Right atrium auricular region (tissue), 2 donors: ENCODE measurements around the gene UQCR11. TPM values are rescaled to one million over a fixed set of nuclear protein-coding genes. Genes with fewer than 3 reads are reported as not detected.

Experiments
- DNase-seq: peaks from one replicate; pipeline ENCODE4 v3.0.0-alpha.2; 2019; ENCODE audit warnings: low spot score
- H3K27ac ChIP-seq, 2 donors: fragments of 200-600 bp; sonication (generic); 1 replicate in 1 of 2; 2 replicates in 1 of 2; pipeline ENCODE4 v1.5.1; 2016 to 2019
- H3K27me3 ChIP-seq, 2 donors: fragments of 200-600 bp; sonication (generic); one replicate each; pipeline versions ENCODE4 v1.5.1 to v1.6.0; 2017 to 2019
- H3K36me3 ChIP-seq: fragments of 200-600 bp; sonication (generic); one replicate; pipeline ENCODE4 v1.5.1; 2016
- H3K4me1 ChIP-seq, 2 donors: fragments of 200-600 bp; sonication (generic); one replicate each; pipeline versions ENCODE4 v1.5.1 to v1.6.0; 2017 to 2019
- H3K4me3 ChIP-seq, 2 donors: fragments of 200-600 bp; sonication (generic); 1 replicate in 1 of 2; 2 replicates in 1 of 2; pipeline ENCODE4 v1.5.1; 2017 to 2019; ENCODE audit warnings: mild to moderate bottlenecking in 1 of 2, moderate library complexity in 1 of 2
- H3K9me3 ChIP-seq, 2 donors: fragments of 200-600 bp; sonication (generic); one replicate each; pipeline ENCODE4 v1.5.1; 2019
- total RNA-seq, 2 donors: library from RNA; depleted of rRNA; stranded (reverse); fragments of >200 nt; gene quantifications; one replicate each; pipeline ENCODE4 v1.1.0, GENCODE V29; 2016
- TF ChIP-seq, protein P1 (sequence below), 2 donors: fragments of 200-600 bp; sonication (generic); IDR thresholded peaks; one replicate each; pipeline ENCODE4 v1.5.1; 2019; ENCODE audit warnings: antibody characterized with exemption in 2 of 2

Gene UQCR11
- total RNA-seq, 2 donors from 2014 or later, result 172 to 191 TPM

GRCh38 chr19:1631557-1632100 is 26.4 kb upstream of the UQCR11 start:
- Histone ChIP-seq H3K4me1 (no peaks in the 10 kb centered on the region), H3K9me3 (no peaks in the 10 kb centered on the region), H3K36me3 (no peaks in the 10 kb centered on the region), H3K4me3 (no peak overlapping the region), H3K27ac (no peak overlapping the region), H3K27me3 (no peaks in the 10 kb centered on the region)
- TF ChIP-seq, protein P1, sequence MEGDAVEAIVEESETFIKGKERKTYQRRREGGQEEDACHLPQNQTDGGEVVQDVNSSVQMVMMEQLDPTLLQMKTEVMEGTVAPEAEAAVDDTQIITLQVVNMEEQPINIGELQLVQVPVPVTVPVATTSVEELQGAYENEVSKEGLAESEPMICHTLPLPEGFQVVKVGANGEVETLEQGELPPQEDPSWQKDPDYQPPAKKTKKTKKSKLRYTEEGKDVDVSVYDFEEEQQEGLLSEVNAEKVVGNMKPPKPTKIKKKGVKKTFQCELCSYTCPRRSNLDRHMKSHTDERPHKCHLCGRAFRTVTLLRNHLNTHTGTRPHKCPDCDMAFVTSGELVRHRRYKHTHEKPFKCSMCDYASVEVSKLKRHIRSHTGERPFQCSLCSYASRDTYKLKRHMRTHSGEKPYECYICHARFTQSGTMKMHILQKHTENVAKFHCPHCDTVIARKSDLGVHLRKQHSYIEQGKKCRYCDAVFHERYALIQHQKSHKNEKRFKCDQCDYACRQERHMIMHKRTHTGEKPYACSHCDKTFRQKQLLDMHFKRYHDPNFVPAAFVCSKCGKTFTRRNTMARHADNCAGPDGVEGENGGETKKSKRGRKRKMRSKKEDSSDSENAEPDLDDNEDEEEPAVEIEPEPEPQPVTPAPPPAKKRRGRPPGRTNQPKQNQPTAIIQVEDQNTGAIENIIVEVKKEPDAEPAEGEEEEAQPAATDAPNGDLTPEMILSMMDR (IDR thresholded peaks at IDR 0.05), result no peak
- DNase-seq, result no peak

DNA sequence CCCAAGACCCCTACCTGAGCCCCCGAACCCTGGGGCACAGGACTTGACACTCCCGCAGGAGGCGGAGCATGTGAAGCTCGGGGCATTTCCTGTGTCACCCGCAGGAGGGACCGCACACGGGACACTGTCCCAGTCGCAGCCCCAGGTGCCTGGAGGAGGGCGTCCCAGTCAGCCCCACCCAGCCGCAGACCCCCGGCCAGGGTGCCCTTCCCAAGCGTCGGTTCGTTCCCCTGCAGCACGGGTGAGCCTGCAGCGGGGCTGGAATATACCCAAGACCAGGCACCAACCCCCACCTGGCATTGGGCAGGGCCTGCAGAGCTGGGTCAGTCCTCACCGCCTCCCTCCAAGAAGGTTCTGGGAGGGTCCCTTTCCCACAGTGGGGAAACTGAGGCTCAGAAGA is 25.5 kb upstream of the UQCR11 start:
- DNase-seq, result no peak
- Histone ChIP-seq H3K9me3 (no peaks in the 10 kb centered on the region), H3K36me3 (no peaks in the 10 kb centered on the region), H3K27me3 (no peaks in the 10 kb centered on the region), H3K4me3 (no peak overlapping the region), H3K27ac (no peak overlapping the region), H3K4me1 (no peaks in the 10 kb centered on the region)
- TF ChIP-seq, protein P1 (IDR thresholded peaks at IDR 0.05), result no peak

DNA sequence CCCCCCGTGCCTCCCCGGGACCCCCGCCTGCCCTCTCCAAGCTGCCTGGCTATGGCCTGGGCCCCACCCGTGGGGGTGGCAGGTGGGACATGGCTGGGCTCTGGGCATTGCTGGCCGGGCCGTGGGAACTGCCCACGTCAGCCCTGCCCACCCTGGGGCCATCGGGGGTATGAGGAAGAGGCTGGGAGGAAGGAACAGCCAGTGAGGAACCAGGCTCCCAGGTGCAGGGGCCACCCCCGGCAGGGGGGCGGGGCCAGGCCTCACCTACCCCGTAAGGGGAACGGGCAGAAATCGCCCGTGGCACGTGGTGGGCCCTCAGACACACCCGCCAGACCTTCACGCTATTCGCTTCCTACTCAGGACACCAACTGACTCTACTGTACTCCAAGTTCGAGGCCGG is 24.8 kb upstream of the UQCR11 start:
- H3K36me3 ChIP-seq, result no peaks in the 10 kb centered on the region
- no peaks in the 10 kb centered on the region for H3K9me3 ChIP-seq
- H3K4me1 ChIP-seq, result no peaks in the 10 kb centered on the region
- H3K4me3 ChIP-seq, result no peak overlapping the region
- H3K27ac ChIP-seq, result no peak overlapping the region
- TF ChIP-seq, protein P1 (IDR thresholded peaks at IDR 0.05), result no peak
- H3K27me3 ChIP-seq, result no peaks in the 10 kb centered on the region
- no peak for DNase-seq

- Histone ChIP-seq H3K27me3 (no peaks in the 10 kb centered on the region), H3K4me1 (no peaks in the 10 kb centered on the region), H3K4me3 (no peak overlapping the region), H3K27ac (no peak overlapping the region), H3K9me3 (no peaks in the 10 kb centered on the region), H3K36me3 (no peaks in the 10 kb centered on the region)
- DNase-seq, result no peak
- TF ChIP-seq, protein P1 (IDR thresholded peaks at IDR 0.05), result no peak
These were observed 24.1 kb upstream of the UQCR11 start for GRCh38 chr19:1629256-1629808.

DNA sequence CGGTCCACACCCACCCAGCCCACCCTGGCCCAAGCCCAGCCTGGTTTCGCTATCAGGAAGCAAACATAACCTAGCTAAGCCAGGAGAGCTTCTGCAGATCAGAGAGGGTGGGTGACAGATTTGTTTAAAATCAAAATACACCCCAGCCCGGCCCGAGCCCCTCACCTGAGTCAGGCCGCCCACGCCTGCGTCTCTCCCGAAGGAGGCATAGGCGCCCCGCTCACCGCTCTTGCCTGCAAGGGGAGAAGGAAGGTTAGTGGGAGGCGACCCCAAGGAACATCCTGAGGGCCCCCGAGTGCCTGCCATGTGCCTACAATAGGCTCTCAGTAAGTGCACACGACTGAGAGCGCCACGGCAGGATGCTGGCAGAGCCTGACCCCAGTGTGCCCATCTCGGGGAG is 21.9 kb upstream of the UQCR11 start:
- no peaks in the 10 kb centered on the region for H3K4me1 ChIP-seq
- no peaks in the 10 kb centered on the region for H3K36me3 ChIP-seq
- TF ChIP-seq, protein P1 (IDR thresholded peaks at IDR 0.05), result no peak
- DNase-seq, result no peak
- H3K27ac ChIP-seq, result no peak overlapping the region
- H3K27me3 ChIP-seq, result no peaks in the 10 kb centered on the region
- no peaks in the 10 kb centered on the region for H3K9me3 ChIP-seq
- no peak overlapping the region for H3K4me3 ChIP-seq
